Stimulated activated CD8-positive, alpha-beta memory T cell treated with anti-CD3 and anti-CD28 coated beads, Interleukin-7, amount 100 ng/mL, for 1 hour (primary cell): ENCODE measurements around the gene C1orf226.

Experiments
- DNase-seq, 2 donors: peaks; one replicate each; pipeline ENCODE4 v3.0.0-alpha.2; 2020; ENCODE audit warnings: low read depth in 2 of 2

The C1orf226 gene

DNA sequence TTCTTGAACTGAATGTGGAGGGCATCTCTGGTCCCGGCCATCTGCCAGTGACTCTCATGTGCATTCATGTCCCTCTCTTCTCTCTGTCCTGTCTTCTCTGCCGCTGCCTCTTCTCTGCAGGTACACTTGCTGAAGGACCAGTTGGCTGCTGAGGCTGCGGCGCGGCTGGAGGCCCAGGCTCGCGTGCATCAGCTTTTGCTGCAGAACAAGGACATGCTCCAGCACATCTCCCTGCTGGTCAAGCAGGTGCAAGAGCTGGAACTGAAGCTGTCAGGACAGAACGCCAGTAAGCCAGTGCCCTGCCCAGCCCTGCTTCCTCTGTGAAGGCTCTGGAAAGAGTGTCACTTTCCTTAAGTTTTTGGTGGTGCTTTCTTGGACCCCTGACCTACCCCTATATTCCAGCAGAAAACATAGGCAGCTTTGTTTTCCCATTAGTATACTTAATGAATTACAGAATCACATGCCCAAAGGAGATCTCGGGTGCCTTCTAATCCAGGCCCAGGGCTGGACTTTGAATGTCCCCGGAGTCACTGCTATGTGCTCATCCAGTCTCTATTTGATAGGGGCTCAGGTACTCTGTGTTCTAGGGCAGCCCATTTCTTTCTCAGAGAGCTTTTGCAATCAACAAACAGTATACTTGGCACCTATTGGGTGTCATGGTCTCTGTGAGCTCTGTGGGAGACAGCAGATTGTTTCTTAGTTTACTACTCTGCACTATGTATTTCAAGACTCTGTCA lies 16.1 kb upstream of the C1orf226 start:
- DNase-seq, result no peak

DNA sequence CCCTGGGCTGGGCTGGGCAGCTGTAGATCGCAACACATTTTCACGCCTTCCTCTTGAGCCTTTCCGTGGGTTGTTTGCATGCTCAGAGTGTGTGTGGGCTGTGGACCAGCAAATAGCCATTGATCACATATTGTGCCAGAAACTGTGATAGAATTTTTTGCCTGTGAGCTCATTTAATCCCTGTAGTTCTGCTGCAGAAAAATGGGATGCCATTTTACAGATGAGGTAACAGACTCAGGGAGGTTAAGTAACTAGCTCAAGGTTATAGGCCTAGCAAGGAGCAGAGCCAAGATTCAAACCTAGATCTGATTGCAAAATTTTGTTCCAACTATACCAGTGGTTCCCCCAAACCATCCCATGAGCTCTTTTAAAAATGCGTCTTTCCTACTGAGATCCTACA lies 15.4 kb upstream of the C1orf226 start:
- DNase-seq, result no peak

GRCh38 chr1:162366671-162367070 lies 14.9 kb upstream of the C1orf226 start:
- no peak for DNase-seq

GRCh38 chr1:162367073-162367472 lies 14.5 kb upstream of the C1orf226 start:
- DNase-seq, result no peak

DNA sequence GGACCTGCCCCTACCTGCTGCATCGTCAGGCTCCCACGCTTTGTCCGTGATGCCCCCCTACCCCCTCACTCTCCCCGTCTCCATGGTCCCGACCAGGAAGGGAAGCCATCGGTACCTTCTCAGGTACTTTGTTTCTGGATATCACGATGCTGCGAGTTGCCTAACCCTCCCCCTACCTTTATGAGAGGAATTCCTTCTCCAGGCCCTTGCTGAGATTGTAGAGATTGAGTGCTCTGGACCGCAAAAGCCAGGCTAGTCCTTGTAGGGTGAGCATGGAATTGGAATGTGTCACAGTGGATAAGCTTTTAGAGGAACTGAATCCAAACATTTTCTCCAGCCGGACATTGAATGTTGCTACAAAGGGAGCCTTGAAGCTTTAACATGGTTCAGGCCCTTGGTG lies 13.8 kb upstream of the C1orf226 start:
- no peak for DNase-seq

DNA sequence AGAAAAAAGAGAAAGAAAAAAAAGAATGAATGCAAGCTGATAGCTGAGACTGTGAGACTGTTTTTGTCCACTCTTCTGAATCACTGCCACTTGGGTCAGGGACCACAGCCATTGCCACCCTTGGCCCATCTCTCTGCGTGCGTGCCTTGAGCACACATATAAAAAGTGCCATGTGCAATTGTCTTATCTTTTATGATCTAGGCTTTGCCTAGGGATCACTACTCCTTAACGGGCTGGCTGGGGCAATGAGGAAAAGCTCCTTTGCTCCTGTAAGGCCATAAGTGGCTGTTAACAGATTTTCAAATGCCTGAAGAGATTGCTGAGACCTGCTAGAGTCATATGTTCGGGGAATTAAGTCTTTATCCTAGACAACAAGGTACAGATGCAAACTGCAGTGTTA lies 13.1 kb upstream of the C1orf226 start:
- DNase-seq, result no peak

- DNase-seq, result no peak
Observed at GRCh38 chr1:162369571-162369970, 12.0 kb upstream of the C1orf226 start.

DNA sequence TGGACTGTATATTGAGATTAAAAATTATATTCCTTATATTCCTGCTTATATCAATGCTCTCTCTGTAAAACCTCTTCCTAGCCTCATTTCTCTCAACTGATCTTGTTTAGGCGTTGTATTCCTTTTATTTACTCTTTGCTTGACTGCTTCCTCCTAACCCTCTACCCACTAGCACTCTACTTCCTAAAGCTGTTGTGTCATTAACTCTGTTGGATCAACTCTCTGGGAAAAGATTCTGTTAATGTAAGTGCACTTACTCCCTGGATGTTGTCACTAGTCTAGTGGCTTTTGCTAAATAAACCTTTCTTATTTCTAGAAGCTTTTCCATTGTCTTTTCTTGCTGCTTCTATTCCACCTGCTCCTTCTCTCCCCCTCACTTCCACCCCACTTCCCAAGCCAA lies 11.4 kb upstream of the C1orf226 start:
- DNase-seq, result no peak

GRCh38 chr1:162370721-162371120 lies 10.8 kb upstream of the C1orf226 start:
- no peak for DNase-seq

DNA sequence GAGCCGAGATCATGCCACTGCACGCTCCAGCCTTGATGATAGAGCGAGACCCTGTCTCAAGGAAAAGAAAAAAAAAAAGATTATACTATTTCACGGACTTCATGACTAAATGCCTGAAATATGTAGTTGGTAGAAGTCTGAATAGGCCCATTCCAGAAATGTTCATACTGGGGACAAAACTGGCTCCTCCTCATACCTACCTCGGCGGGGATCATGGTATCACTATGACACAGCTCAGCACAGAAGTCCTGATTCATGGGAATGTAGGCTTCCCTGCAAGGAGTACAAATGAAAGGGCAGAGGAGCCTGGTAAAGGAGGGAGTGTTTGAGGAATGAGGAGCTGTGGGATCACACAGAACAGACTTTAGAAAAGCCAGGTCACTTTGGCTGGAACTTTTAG lies 9.9 kb upstream of the C1orf226 start:
- DNase-seq, result no peak

- no peak for DNase-seq
Observed at GRCh38 chr1:162372159-162373071, 9.1 kb upstream of the C1orf226 start.

DNA sequence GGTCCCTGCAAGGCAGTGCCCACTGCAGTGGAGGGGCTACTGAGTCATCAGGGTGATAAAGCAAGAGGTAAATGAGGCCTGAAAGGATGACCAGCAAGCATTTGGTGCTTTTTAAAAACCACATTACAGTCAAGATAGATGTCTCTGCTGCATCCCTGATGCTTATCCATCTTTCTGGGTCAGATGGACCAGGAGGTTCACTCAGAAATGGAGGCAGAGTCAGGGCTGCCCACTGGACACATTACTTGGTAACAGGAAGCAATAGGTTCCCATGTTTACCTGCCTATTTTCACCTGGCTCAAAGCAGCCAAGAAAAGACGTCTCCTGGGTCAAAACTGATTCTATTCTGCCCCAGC lies 8.5 kb upstream of the C1orf226 start:
- no peak for DNase-seq

DNA sequence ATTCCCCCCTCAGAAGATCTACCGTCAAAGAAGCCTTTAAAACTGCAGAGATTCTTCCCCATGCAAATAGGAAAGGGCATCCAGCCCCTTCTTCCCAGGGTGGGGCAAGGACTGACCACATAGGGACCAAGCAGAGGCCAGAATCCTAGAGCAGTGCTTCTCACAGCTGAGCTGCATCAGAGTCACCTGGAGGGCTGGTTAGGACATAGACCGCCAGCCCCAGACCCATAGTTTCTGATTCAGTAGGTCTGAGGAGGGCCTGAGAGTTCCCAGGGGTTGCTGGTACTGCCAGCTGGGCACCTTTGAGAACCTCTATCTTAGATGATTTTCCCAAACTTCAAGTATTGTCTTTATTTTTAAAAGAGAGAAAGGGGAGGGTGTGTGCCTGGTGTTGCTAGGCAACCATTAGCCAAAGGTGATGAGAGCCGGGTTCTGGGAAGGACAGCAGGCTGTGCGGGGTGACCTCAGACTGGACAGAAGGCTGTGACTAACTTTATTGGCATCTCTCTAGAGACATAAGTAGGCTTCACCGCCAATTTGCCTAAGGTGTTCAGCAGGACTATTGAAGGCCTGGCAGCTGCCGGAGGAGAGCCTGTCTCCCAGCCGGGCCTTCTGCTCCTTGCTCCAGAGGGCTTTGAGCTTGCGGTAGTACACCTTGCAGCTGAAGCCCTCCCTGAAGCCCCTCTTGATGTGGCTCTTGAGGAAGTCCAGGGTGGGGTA lies 7.8 kb upstream of the C1orf226 start:
- no peak for DNase-seq

DNA sequence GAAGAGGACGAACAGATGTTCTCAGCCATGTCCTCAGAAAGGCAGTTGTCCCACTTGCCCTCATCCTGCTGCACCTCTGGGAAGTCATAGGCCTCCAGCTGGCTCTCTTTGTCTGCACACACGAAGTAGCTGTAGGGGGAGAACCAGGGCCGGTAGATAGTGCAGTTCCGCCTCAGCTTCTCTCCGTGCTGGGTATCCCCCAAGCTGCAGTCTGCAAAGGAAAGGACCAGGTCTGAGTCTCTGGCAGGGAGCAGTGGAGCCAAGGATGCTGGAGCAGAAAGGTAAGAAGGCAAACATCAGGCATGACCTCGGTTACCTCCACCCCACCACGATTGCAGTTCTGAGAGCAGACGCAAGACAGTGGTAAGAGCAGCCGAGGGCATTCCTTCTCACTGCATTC lies 7.1 kb upstream of the C1orf226 start:
- DNase-seq, result no peak

DNA sequence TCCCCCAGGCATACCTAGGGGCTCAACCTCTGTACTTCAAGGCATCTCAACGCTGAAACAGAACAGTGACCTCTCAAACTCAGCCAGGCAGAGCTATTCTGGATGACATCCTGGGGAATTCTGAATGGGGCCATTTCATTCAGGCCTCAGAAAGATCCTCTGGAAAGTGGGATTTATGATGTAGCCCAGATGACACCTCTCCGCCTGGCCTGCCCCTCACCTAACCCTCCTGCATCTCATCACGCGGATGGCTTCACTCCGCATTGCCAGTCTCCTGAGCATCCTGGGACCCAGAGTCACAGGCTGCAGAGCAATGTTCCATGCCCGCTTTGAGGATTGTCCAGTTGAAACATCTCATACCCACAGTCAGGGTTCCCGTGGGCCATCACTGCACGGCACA lies 6.1 kb upstream of the C1orf226 start:
- DNase-seq, result no peak

GRCh38 chr1:162376691-162377090 lies 4.8 kb upstream of the C1orf226 start, which contains the start of gene SPATA46:
SPATA46 (minus strand) TSS chr1:162376854; CDS start chr1:162376790, 64 bp downstream.
- DNase-seq, result no peak

- no peak for DNase-seq
Observed at GRCh38 chr1:162380061-162380846, 1.3 kb upstream of the C1orf226 start.

GRCh38 chr1:162381941-162382750 lies 618 bp downstream of the C1orf226 start:
- no peak for DNase-seq

DNA sequence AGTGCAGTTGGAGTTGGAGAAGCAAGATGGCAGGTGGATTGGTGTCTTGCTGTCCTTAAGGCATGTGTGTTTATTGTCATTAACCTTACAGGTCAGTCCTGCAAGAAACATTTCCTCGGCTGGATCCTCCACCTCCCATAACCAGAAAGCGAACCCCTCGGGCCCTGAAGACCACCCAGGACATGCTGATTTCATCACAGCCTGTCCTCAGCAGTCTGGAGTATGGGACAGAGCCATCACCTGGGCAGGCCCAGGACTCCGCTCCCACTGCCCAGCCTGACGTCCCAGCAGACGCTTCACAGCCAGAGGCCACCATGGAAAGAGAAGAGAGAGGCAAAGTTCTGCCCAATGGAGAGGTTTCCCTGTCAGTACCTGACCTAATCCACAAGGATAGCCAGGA lies 1.6 kb downstream of the C1orf226 start:
- DNase-seq, result no peak

- DNase-seq, result no peak
Observed at GRCh38 chr1:162383516-162383915, 2.0 kb downstream of the C1orf226 start.

GRCh38 chr1:162384116-162384515 lies 2.6 kb downstream of the C1orf226 start:
- DNase-seq, result no peak
